GM12878 (cell line): ENCODE results near the gene USF1.

ENCODE experiments used
- ATF3 ChIP-seq: IDR thresholded peaks from 2 replicates; pipeline ENCODE4 v1.6.1; 2011; ENCODE audit warnings: low read depth, mild to moderate bottlenecking, low read length, moderate library complexity, borderline replicate concordance; ENCODE audit errors: extremely low read depth
- CBX5 ChIP-seq: sonication (generic); IDR thresholded peaks from 2 replicates; pipeline ENCODE4 v1.6.1; 2016; ENCODE audit warnings: low read depth, moderate library complexity, mild to moderate bottlenecking, inconsistent platforms
- EED ChIP-seq: sonication (generic); IDR thresholded peaks from 2 replicates; pipeline ENCODE4 v1.6.1; 2016; ENCODE audit warnings: antibody characterized with exemption, low read depth
- GABPA ChIP-seq: IDR thresholded peaks from 2 replicates; pipeline ENCODE4 v1.6.1; 2014; ENCODE audit warnings: antibody characterized with exemption, low read depth, mild to moderate bottlenecking, inconsistent platforms
- JUND ChIP-seq: IDR thresholded peaks from 2 replicates; pipeline ENCODE4 v1.6.1; 2012; ENCODE audit warnings: low read depth, mild to moderate bottlenecking, low read length, improper control_type of control experiment, moderate library complexity
- MEF2B ChIP-seq: fragments of 450-650 bp; IDR thresholded peaks from 2 replicates; pipeline ENCODE4 v1.6.1; 2018; ENCODE audit warnings: mild to moderate bottlenecking, moderate library complexity; ENCODE audit not compliant: partially characterized antibody, poor library complexity, severe bottlenecking
- NFYB ChIP-seq: IDR thresholded peaks from 2 replicates; pipeline ENCODE4 v1.6.1; 2011; ENCODE audit warnings: low read depth, mild to moderate bottlenecking, low read length, improper control_type of control experiment, moderate library complexity; ENCODE audit not compliant: insufficient read depth
- POLR2AphosphoS5 ChIP-seq: IDR thresholded peaks from 2 replicates; pipeline ENCODE4 v1.6.1; 2011; ENCODE audit warnings: mild to moderate bottlenecking, low read length, inconsistent platforms
- REST ChIP-seq: IDR thresholded peaks from 2 replicates; pipeline ENCODE4 v1.6.1; 2012; ENCODE audit warnings: mild to moderate bottlenecking, low read depth, low read length
- RFX5 ChIP-seq: IDR thresholded peaks from 2 replicates; pipeline ENCODE4 v1.6.1; 2011; ENCODE audit warnings: low read depth, low read length, improper control_type of control experiment
- SUZ12 ChIP-seq: fragments of 200-600 bp; sonication (generic); IDR thresholded peaks from one replicate; pipeline ENCODE4 v1.6.1; 2018; ENCODE audit warnings: antibody characterized with exemption, mild to moderate bottlenecking; ENCODE audit not compliant: unreplicated experiment
- ZZZ3 ChIP-seq: IDR thresholded peaks from 2 replicates; pipeline ENCODE4 v1.6.1; 2011; ENCODE audit warnings: low read depth; ENCODE audit not compliant: control insufficient read depth, insufficient read length
- TF ChIP-seq, protein P1 (sequence below), 3 experiments: IDR thresholded peaks in 2 of 3; conservative IDR thresholded peaks in 1 of 3; 2 replicates each; pipeline ENCODE4 v1.5.1; 2011; ENCODE audit warnings: low read depth in 3 of 3, low read length in 3 of 3, mild to moderate bottlenecking in 3 of 3, control low read depth in 2 of 3, moderate library complexity in 2 of 3, inconsistent platforms in 1 of 3, mixed read lengths in 1 of 3; ENCODE audit not compliant: control insufficient read depth in 2 of 3, insufficient read depth in 1 of 3; ENCODE audit errors: extremely low read depth in 1 of 3

GRCh38 chr1:161009602-161010211 lies 36.1 kb downstream of the USF1 start:
- TF ChIP-seq, protein P1, sequence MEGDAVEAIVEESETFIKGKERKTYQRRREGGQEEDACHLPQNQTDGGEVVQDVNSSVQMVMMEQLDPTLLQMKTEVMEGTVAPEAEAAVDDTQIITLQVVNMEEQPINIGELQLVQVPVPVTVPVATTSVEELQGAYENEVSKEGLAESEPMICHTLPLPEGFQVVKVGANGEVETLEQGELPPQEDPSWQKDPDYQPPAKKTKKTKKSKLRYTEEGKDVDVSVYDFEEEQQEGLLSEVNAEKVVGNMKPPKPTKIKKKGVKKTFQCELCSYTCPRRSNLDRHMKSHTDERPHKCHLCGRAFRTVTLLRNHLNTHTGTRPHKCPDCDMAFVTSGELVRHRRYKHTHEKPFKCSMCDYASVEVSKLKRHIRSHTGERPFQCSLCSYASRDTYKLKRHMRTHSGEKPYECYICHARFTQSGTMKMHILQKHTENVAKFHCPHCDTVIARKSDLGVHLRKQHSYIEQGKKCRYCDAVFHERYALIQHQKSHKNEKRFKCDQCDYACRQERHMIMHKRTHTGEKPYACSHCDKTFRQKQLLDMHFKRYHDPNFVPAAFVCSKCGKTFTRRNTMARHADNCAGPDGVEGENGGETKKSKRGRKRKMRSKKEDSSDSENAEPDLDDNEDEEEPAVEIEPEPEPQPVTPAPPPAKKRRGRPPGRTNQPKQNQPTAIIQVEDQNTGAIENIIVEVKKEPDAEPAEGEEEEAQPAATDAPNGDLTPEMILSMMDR (IDR thresholded peaks at IDR 0.05 in 2 of 3, conservative IDR thresholded peaks at IDR 0.05 in 1 of 3; ENCODE audit: control insufficient read depth in 2 of 3, extremely low read depth in 1 of 3, insufficient read depth in 1 of 3, low read depth in 3 of 3, low read length in 3 of 3) = no peak
- TF ChIP-seq GABPA = no peak
- no peak for TF ChIP-seq SUZ12
- TF ChIP-seq NFYB = no peak
- TF ChIP-seq EED = no peak
- no peak for TF ChIP-seq ATF3
- TF ChIP-seq RFX5 = no peak
- no peak for TF ChIP-seq MEF2B
- no peak for TF ChIP-seq CBX5
- no peak for TF ChIP-seq ZZZ3
- TF ChIP-seq POLR2AphosphoS5 = no peak
- TF ChIP-seq JUND = no peak
- no peak for TF ChIP-seq REST
